ENCODE results near the gene TUBA8.

TUBA8 gene

GRCh38 chr22:18075720-18076497 lies 34.7 kb upstream of the TUBA8 start:
- no peaks in the 10 kb centered on the region for H3K9me3 ChIP-seq (ENCODE audit: control insufficient read depth in 1 of 2, low read length in 2 of 2)
- H3K27ac ChIP-seq (ENCODE audit: low read depth, low read length): peak overlapping the region; percentile 23
- H3K36me3 ChIP-seq (ENCODE audit: control insufficient read depth in 1 of 2, insufficient read depth in 2 of 2, low read length in 2 of 2): peaks cover 3 to 13% of the 10 kb centered on the region in 2 donors
- H3K27me3 ChIP-seq (ENCODE audit: control insufficient read depth in 1 of 2, insufficient read depth in 2 of 2, low read length in 2 of 2): no peaks in the 10 kb centered on the region
- H3K9ac ChIP-seq (ENCODE audit: low read depth in 1 of 2, low read length in 2 of 2): peak overlapping the region; percentile 16 to 99
- H3K4me3 ChIP-seq (ENCODE audit: low read depth in 1 of 2, low read length in 2 of 2): peak overlapping the region; percentile 23 to 100
- H3K4me1 ChIP-seq (ENCODE audit: control insufficient read depth in 1 of 2, insufficient read depth in 2 of 2, low read length in 2 of 2): peaks cover 14 to 35% of the 10 kb centered on the region in 2 donors

- Histone ChIP-seq H3K4me1 (ENCODE audit: control insufficient read depth in 1 of 2, insufficient read depth in 2 of 2, low read length in 2 of 2) (peaks cover 15 to 37% of the 10 kb centered on the region in 2 donors), H3K27me3 (ENCODE audit: control insufficient read depth in 1 of 2, insufficient read depth in 2 of 2, low read length in 2 of 2) (no peaks in the 10 kb centered on the region), H3K9ac (ENCODE audit: low read depth in 1 of 2, low read length in 2 of 2) (peak overlapping the region; percentile 94 to 99), H3K4me3 (ENCODE audit: low read depth in 1 of 2, low read length in 2 of 2) (peak overlapping the region; percentile 98 to 100), H3K27ac (ENCODE audit: low read depth, low read length) (peak overlapping the region; percentile 57), H3K9me3 (ENCODE audit: control insufficient read depth in 1 of 2, low read length in 2 of 2) (no peaks in the 10 kb centered on the region), H3K36me3 (ENCODE audit: control insufficient read depth in 1 of 2, insufficient read depth in 2 of 2, low read length in 2 of 2) (peaks cover 12 to 26% of the 10 kb centered on the region in 2 donors)
Observed at GRCh38 chr22:18077087-18077638, 33.4 kb upstream of the TUBA8 start.

DNA sequence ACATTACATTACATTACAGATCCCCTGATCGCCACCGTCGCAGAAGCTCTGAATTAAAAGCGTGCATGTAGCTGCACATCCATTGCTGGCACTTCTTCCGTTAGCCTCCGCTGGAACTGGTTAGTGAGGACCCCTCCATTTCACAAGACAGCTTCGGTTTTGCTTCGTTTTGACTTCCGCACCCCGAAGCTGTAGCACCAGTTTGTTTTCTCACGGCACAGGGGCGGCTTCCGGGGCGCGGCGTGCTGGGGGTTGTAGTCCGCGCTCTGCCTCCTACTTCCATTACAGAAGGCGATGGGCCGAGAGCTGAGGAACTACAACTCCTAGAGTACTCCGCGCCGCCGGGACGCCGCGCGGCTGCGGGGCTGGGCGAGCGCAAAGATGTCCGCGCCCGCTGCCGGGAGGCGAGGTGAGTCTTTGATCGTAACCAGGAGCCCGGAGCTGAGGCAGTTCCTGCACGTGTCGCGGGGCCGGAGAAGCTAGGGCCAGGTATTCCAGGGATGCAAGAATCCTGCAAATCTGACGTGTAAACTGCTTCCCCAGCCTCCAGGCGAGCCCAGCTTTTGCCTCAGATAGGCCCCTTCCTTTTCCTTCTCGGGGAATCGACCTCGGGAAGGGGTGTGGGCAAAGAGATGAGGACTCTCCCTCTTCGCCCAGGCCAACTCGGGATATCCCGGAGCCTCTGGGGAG lies 32.8 kb upstream of the TUBA8 start, which contains the start of gene PEX26:
PEX26 (plus strand) TSS at position 352 of the 690 bp plus-strand sequence. CDS start 387 bp downstream, outside the sequence.
- Histone ChIP-seq H3K9ac (ENCODE audit: low read depth in 1 of 2, low read length in 2 of 2) (peak within 1 kb of the TSS; percentile 99), H3K36me3 (ENCODE audit: control insufficient read depth in 1 of 2, insufficient read depth in 2 of 2, low read length in 2 of 2) (peaks cover 14 to 31% of the 10 kb centered on the region in 2 donors), H3K4me1 (ENCODE audit: control insufficient read depth in 1 of 2, insufficient read depth in 2 of 2, low read length in 2 of 2) (peaks cover 15 to 37% of the 10 kb centered on the region in 2 donors), H3K27me3 (ENCODE audit: control insufficient read depth in 1 of 2, insufficient read depth in 2 of 2, low read length in 2 of 2) (no peaks in the 10 kb centered on the region), H3K27ac (ENCODE audit: low read depth, low read length) (peak within 1 kb of the TSS; percentile 57), H3K9me3 (ENCODE audit: control insufficient read depth in 1 of 2, low read length in 2 of 2) (no peaks in the 10 kb centered on the region), H3K4me3 (ENCODE audit: low read depth in 1 of 2, low read length in 2 of 2) (peak within 1 kb of the TSS; percentile 98 to 100)

- Histone ChIP-seq H3K27ac (ENCODE audit: low read depth, low read length) (peak overlapping the region; percentile 57), H3K9me3 (ENCODE audit: control insufficient read depth in 1 of 2, low read length in 2 of 2) (no peaks in the 10 kb centered on the region), H3K9ac (ENCODE audit: low read depth in 1 of 2, low read length in 2 of 2) (peak overlapping the region; percentile 99), H3K27me3 (ENCODE audit: control insufficient read depth in 1 of 2, insufficient read depth in 2 of 2, low read length in 2 of 2) (no peaks in the 10 kb centered on the region), H3K36me3 (ENCODE audit: control insufficient read depth in 1 of 2, insufficient read depth in 2 of 2, low read length in 2 of 2) (peaks cover 19 to 38% of the 10 kb centered on the region in 2 donors), H3K4me1 (ENCODE audit: control insufficient read depth in 1 of 2, insufficient read depth in 2 of 2, low read length in 2 of 2) (peaks cover 15 to 37% of the 10 kb centered on the region in 2 donors), H3K4me3 (ENCODE audit: low read depth in 1 of 2, low read length in 2 of 2) (peak overlapping the region; percentile 98 to 100)
Observed at GRCh38 chr22:18078329-18079041, 32.1 kb upstream of the TUBA8 start.

DNA sequence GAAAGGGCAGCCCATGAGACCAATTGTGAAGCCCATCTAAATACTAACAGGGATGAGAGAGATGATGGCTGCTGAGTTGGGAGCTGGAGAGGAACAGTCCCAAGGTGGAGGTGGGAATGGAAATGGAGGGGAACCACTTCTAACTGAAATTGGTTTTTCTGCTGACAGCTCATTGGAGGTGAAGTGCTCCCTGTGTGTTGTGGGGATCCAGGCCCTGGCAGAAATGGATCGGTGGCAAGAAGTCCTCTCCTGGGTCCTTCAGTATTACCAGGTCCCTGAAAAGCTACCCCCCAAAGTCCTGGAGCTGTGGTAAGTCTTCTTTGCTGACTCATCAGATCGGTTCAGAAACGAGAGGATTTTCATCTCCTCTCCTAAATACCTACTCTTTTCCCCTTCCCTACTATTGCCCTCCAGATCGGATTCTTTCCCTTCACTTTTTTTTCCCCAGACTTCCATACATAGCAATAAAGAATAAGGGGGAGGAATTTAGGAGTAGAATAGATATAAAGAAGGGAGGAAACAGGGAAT lies 30.8 kb upstream of the TUBA8 start:
- peak overlapping the region in 1 of 2 donors; percentile 98 for H3K4me3 ChIP-seq (ENCODE audit: low read depth in 1 of 2, low read length in 2 of 2)
- H3K36me3 ChIP-seq (ENCODE audit: control insufficient read depth in 1 of 2, insufficient read depth in 2 of 2, low read length in 2 of 2): peaks cover 25 to 45% of the 10 kb centered on the region in 2 donors
- H3K9me3 ChIP-seq (ENCODE audit: control insufficient read depth in 1 of 2, low read length in 2 of 2): no peaks in the 10 kb centered on the region
- H3K27ac ChIP-seq (ENCODE audit: low read depth, low read length): no peak overlapping the region
- peaks cover 15 to 40% of the 10 kb centered on the region in 2 donors for H3K4me1 ChIP-seq (ENCODE audit: control insufficient read depth in 1 of 2, insufficient read depth in 2 of 2, low read length in 2 of 2)
- peak overlapping the region in 1 of 2 donors; percentile 99 for H3K9ac ChIP-seq (ENCODE audit: low read depth in 1 of 2, low read length in 2 of 2)
- H3K27me3 ChIP-seq (ENCODE audit: control insufficient read depth in 1 of 2, insufficient read depth in 2 of 2, low read length in 2 of 2): no peaks in the 10 kb centered on the region

- Histone ChIP-seq H3K27me3 (ENCODE audit: control insufficient read depth in 1 of 2, insufficient read depth in 2 of 2, low read length in 2 of 2) (no peaks in the 10 kb centered on the region), H3K9ac (ENCODE audit: low read depth in 1 of 2, low read length in 2 of 2) (peak overlapping the region in 1 of 2 donors; percentile 38), H3K9me3 (ENCODE audit: control insufficient read depth in 1 of 2, low read length in 2 of 2) (no peaks in the 10 kb centered on the region), H3K27ac (ENCODE audit: low read depth, low read length) (no peak overlapping the region), H3K4me1 (ENCODE audit: control insufficient read depth in 1 of 2, insufficient read depth in 2 of 2, low read length in 2 of 2) (peaks cover 15 to 37% of the 10 kb centered on the region in 2 donors), H3K4me3 (ENCODE audit: low read depth in 1 of 2, low read length in 2 of 2) (peak overlapping the region in 1 of 2 donors; percentile 20), H3K36me3 (ENCODE audit: control insufficient read depth in 1 of 2, insufficient read depth in 2 of 2, low read length in 2 of 2) (peaks cover 30 to 56% of the 10 kb centered on the region in 2 donors)
Observed at GRCh38 chr22:18081416-18081815, 29.2 kb upstream of the TUBA8 start.

DNA sequence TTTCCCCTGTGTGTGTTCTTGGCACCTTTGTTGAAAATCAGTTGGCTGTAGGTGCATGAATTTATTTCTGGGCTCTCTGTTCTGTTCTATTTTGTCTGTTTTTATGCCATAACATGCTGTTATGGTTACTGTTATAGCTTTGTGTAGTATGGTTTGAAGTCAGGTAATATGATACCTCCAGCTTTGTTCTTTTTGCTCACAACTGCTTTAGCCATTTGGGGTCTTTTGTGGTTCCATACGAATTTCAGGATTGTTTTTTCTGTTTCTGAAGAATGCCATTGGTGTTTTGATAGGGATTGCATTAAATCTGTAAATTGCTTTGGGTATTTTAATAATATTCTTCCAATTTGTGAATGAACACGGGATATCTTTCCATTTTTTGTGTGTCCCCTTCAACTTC lies 28.1 kb upstream of the TUBA8 start:
- peaks cover 33 to 63% of the 10 kb centered on the region in 2 donors for H3K36me3 ChIP-seq (ENCODE audit: control insufficient read depth in 1 of 2, insufficient read depth in 2 of 2, low read length in 2 of 2)

GRCh38 chr22:18083406-18083805 lies 27.2 kb upstream of the TUBA8 start:
- Histone ChIP-seq H3K9me3 (ENCODE audit: control insufficient read depth in 1 of 2, low read length in 2 of 2) (no peaks in the 10 kb centered on the region), H3K27ac (ENCODE audit: low read depth, low read length) (no peak overlapping the region), H3K36me3 (ENCODE audit: control insufficient read depth in 1 of 2, insufficient read depth in 2 of 2, low read length in 2 of 2) (peaks cover 41 to 72% of the 10 kb centered on the region in 2 donors), H3K27me3 (ENCODE audit: control insufficient read depth in 1 of 2, insufficient read depth in 2 of 2, low read length in 2 of 2) (no peaks in the 10 kb centered on the region), H3K4me3 (ENCODE audit: low read depth in 1 of 2, low read length in 2 of 2) (no peak overlapping the region), H3K4me1 (ENCODE audit: control insufficient read depth in 1 of 2, insufficient read depth in 2 of 2, low read length in 2 of 2) (peaks cover 19 to 38% of the 10 kb centered on the region in 2 donors), H3K9ac (ENCODE audit: low read depth in 1 of 2, low read length in 2 of 2) (no peak overlapping the region)

More for the DNA sequence above, 28.1 kb upstream of the TUBA8 start:
- H3K27ac ChIP-seq (ENCODE audit: low read depth, low read length): no peak overlapping the region
- H3K9me3 ChIP-seq (ENCODE audit: control insufficient read depth in 1 of 2, low read length in 2 of 2): no peaks in the 10 kb centered on the region
- H3K4me1 ChIP-seq (ENCODE audit: control insufficient read depth in 1 of 2, insufficient read depth in 2 of 2, low read length in 2 of 2): peaks cover 11 to 30% of the 10 kb centered on the region in 2 donors
- no peak overlapping the region for H3K4me3 ChIP-seq (ENCODE audit: low read depth in 1 of 2, low read length in 2 of 2)
- no peaks in the 10 kb centered on the region for H3K27me3 ChIP-seq (ENCODE audit: control insufficient read depth in 1 of 2, insufficient read depth in 2 of 2, low read length in 2 of 2)
- no peak overlapping the region for H3K9ac ChIP-seq (ENCODE audit: low read depth in 1 of 2, low read length in 2 of 2)

DNA sequence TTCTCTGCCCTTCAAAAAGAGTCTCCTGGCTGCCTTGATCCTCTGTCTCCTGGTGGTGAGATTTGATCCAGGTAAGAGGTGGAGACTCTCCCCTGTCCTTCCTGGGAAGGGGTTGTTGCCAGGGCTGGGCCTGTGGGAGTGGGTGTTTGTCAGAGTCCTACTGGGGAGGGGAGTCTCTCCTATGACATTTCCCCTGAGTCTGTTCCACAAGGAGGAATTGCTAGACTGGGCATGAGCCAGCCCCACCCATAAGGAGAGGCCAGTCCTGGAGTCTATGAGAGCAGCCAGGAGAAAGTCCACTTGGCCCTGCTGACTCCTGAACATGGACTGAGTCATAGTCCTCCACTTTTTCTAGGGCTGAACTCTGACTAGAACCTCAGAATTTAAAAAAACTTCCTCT lies 25.4 kb upstream of the TUBA8 start:
- Histone ChIP-seq H3K4me1 (ENCODE audit: control insufficient read depth in 1 of 2, insufficient read depth in 2 of 2, low read length in 2 of 2) (peaks cover 30 to 34% of the 10 kb centered on the region in 2 donors), H3K9me3 (ENCODE audit: control insufficient read depth in 1 of 2, low read length in 2 of 2) (no peaks in the 10 kb centered on the region), H3K4me3 (ENCODE audit: low read depth in 1 of 2, low read length in 2 of 2) (peak overlapping the region in 1 of 2 donors; percentile 12), H3K27me3 (ENCODE audit: control insufficient read depth in 1 of 2, insufficient read depth in 2 of 2, low read length in 2 of 2) (no peaks in the 10 kb centered on the region), H3K36me3 (ENCODE audit: control insufficient read depth in 1 of 2, insufficient read depth in 2 of 2, low read length in 2 of 2) (peaks cover 38 to 81% of the 10 kb centered on the region in 2 donors), H3K27ac (ENCODE audit: low read depth, low read length) (peak overlapping the region; percentile 87), H3K9ac (ENCODE audit: low read depth in 1 of 2, low read length in 2 of 2) (peak overlapping the region; percentile 56 to 57)
